ENCODE data around the gene SIPA1L3. TPM values are rescaled to one million over a fixed set of nuclear protein-coding genes. Genes with fewer than 3 reads are reported as not detected.
"Not testable (repeated sequence)": the region's sequence is repeated elsewhere in the genome, so short reads cannot be mapped to it uniquely, and the experiment has no call there.

The SIPA1L3 gene
- total and polyA plus RNA-seq, 4 donors, result 9.6 to 50.5 (median 27.6) TPM

GRCh38 chr19:37920591-37921450, 13.8 kb downstream of the SIPA1L3 start:
- no peak for TF ChIP-seq CTCF (IDR thresholded peaks at IDR 0.05; ENCODE audit: control extremely low read depth, extremely low read depth)
- WGBS, 2 donors, result 29 to 57% methylated on average over 23 of the region's 23 CpGs
- Histone ChIP-seq H3K27ac (ENCODE audit: low read depth in 1 of 2, low read length in 1 of 2) (no peak overlapping the region), H3K9me3 (ENCODE audit: control insufficient read depth in 4 of 4, insufficient read depth in 3 of 4, low read length in 3 of 4) (no peaks in the 10 kb centered on the region), H3K9ac (ENCODE audit: insufficient read depth in 1 of 2, low read length in 2 of 2) (no peak overlapping the region), H3K4me3 (no peak overlapping the region), H3K4me1 (ENCODE audit: control insufficient read depth in 5 of 5, insufficient read depth in 5 of 5, low read length in 5 of 5) (no peaks in the 10 kb centered on the region), H3K27me3 (ENCODE audit: control insufficient read depth in 3 of 3, insufficient read depth in 3 of 3, low read length in 2 of 3) (no peaks in the 10 kb centered on the region), H3K36me3 (ENCODE audit: control insufficient read depth in 4 of 4, insufficient read depth in 4 of 4, low read length in 4 of 4) (peaks cover 0 to 5% (median 2%) of the 10 kb centered on the region in 4 donors)
- ATAC-seq (ENCODE audit: insufficient read depth, low FRiP score) (no peak), DNase-seq (peak in 2 of 3 donors; percentile 36 to 38)

- H3K9me3 ChIP-seq (ENCODE audit: control insufficient read depth in 4 of 4, insufficient read depth in 3 of 4, low read length in 3 of 4); H3K9ac ChIP-seq (ENCODE audit: insufficient read depth in 1 of 2, low read length in 2 of 2); DNase-seq; ATAC-seq (ENCODE audit: insufficient read depth, low FRiP score); H3K4me3 ChIP-seq; H3K27me3 ChIP-seq (ENCODE audit: control insufficient read depth in 3 of 3, insufficient read depth in 3 of 3, low read length in 2 of 3); H3K27ac ChIP-seq (ENCODE audit: low read depth in 1 of 2, low read length in 1 of 2); H3K36me3 ChIP-seq (ENCODE audit: control insufficient read depth in 4 of 4, insufficient read depth in 4 of 4, low read length in 4 of 4); H3K4me1 ChIP-seq (ENCODE audit: control insufficient read depth in 5 of 5, insufficient read depth in 5 of 5, low read length in 5 of 5): not testable (repeated sequence)
- WGBS, 2 donors, result 90 to 93% methylated on average over 8 of the region's 8 CpGs
Observed at GRCh38 chr19:37924573-37924972, 17.6 kb downstream of the SIPA1L3 start.

GRCh38 chr19:37925212-37925611, 18.2 kb downstream of the SIPA1L3 start:
- no peak overlapping the region for H3K4me3 ChIP-seq
- H3K36me3 ChIP-seq (ENCODE audit: control insufficient read depth in 4 of 4, insufficient read depth in 4 of 4, low read length in 4 of 4), result peaks cover 0 to 3% (median 0%) of the 10 kb centered on the region in 4 donors
- ATAC-seq (ENCODE audit: insufficient read depth, low FRiP score), result no peak
- H3K4me1 ChIP-seq (ENCODE audit: control insufficient read depth in 5 of 5, insufficient read depth in 5 of 5, low read length in 5 of 5), result peaks cover 0 to 4% (median 0%) of the 10 kb centered on the region in 5 donors
- H3K27me3 ChIP-seq (ENCODE audit: control insufficient read depth in 3 of 3, insufficient read depth in 3 of 3, low read length in 2 of 3), result no peaks in the 10 kb centered on the region
- no peak overlapping the region for H3K9ac ChIP-seq (ENCODE audit: insufficient read depth in 1 of 2, low read length in 2 of 2)
- no peak overlapping the region for H3K27ac ChIP-seq (ENCODE audit: low read depth in 1 of 2, low read length in 1 of 2)
- 66 to 72% methylated on average over 3 of the region's 3 CpGs for WGBS, 2 donors
- H3K9me3 ChIP-seq (ENCODE audit: control insufficient read depth in 4 of 4, insufficient read depth in 3 of 4, low read length in 3 of 4), result no peaks in the 10 kb centered on the region
- no peak for TF ChIP-seq CTCF (IDR thresholded peaks at IDR 0.05; ENCODE audit: control extremely low read depth, extremely low read depth)
- no peak for DNase-seq

GRCh38 chr19:37926255-37926654, 19.2 kb downstream of the SIPA1L3 start:
- Histone ChIP-seq H3K4me3 (no peak overlapping the region), H3K4me1 (ENCODE audit: control insufficient read depth in 5 of 5, insufficient read depth in 5 of 5, low read length in 5 of 5) (peaks cover 0 to 5% (median 0%) of the 10 kb centered on the region in 5 donors), H3K9me3 (ENCODE audit: control insufficient read depth in 4 of 4, insufficient read depth in 3 of 4, low read length in 3 of 4) (no peaks in the 10 kb centered on the region), H3K27ac (ENCODE audit: low read depth in 1 of 2, low read length in 1 of 2) (no peak overlapping the region), H3K36me3 (ENCODE audit: control insufficient read depth in 4 of 4, insufficient read depth in 4 of 4, low read length in 4 of 4) (peaks cover 0 to 3% (median 0%) of the 10 kb centered on the region in 4 donors), H3K27me3 (ENCODE audit: control insufficient read depth in 3 of 3, insufficient read depth in 3 of 3, low read length in 2 of 3) (no peaks in the 10 kb centered on the region), H3K9ac (ENCODE audit: insufficient read depth in 1 of 2, low read length in 2 of 2) (no peak overlapping the region)
- ATAC-seq (ENCODE audit: insufficient read depth, low FRiP score) (no peak), DNase-seq (no peak)
- WGBS, 2 donors, result 85 to 90% methylated on average over 10 of the region's 10 CpGs
- TF ChIP-seq CTCF (IDR thresholded peaks at IDR 0.05; ENCODE audit: control extremely low read depth, extremely low read depth), result no peak

Measured in lung (tissue), 12 donors.